NB4 (cell line): ENCODE measurements around the gene STRN4.

ENCODE experiments used
- CTCF ChIP-seq: IDR thresholded peaks from one replicate; pipeline ENCODE4 v1.5.1; 2012; ENCODE audit warnings: low read depth, low read length
- POLR2A ChIP-seq: IDR thresholded peaks from 2 replicates; pipeline ENCODE4 v1.6.1; 2011; ENCODE audit warnings: mild to moderate bottlenecking; ENCODE audit not compliant: insufficient read length; ENCODE audit errors: extremely low read depth

GRCh38 chr19:46776927-46777911 lies 31.0 kb upstream of the STRN4 start:
- TF ChIP-seq CTCF (no peak), POLR2A (peak; percentile 26)
